Endothelial cell of umbilical vein (primary cell): Measurements from ENCODE around the gene RGS7BP. TPM values are rescaled to one million over a fixed set of nuclear protein-coding genes. Genes with fewer than 3 reads are reported as not detected.

Source experiments
- BruUV-seq: library from RNA; stranded (reverse); fragments of 400-500 nt; replicated peaks from 2 replicates; lab custom pipeline; 2021; lab: Mats Ljungman, UMichigan
- CTCF ChIA-PET: fragments of 300-600, 350-600 bp; sonication (Branson Sonifier 250); formaldehyde crosslinking; loops from one replicate; lab custom pipeline; 2021; ENCODE audit warnings: antibody characterized with exemption, inconsistent platforms; lab: Charles Lee
- POLR2A ChIA-PET: fragments of 300-600, 350-600 bp; sonication (Branson Sonifier 250); formaldehyde crosslinking; loops from one replicate; lab custom pipeline; 2021; ENCODE audit warnings: antibody characterized with exemption, inconsistent platforms; lab: Charles Lee
- DNase-seq: peaks from one replicate; pipeline ENCODE4 v3.0.0-alpha.2; 2011; ENCODE audit warnings: low read depth, low spot score
- FAIRE-seq: peaks from 2 replicates; lab custom pipeline; 2011; peaks lifted over from hg19 to GRCh38; lab: Jason Lieb, UNC
- H2AFZ ChIP-seq: 2 replicates; pipeline ENCODE4 v1.6.0; 2012; ENCODE audit warnings: low read depth, low read length, control low read depth, inconsistent platforms
- H3K27ac ChIP-seq: 2 replicates; pipeline ENCODE4 v1.5.1; 2011; ENCODE audit warnings: low read depth, mild to moderate bottlenecking, control low read depth, low read length, moderate library complexity; ENCODE audit not compliant: insufficient read depth
- H3K27me3 ChIP-seq, 2 experiments: 2 replicates each; pipeline versions ENCODE4 v1.6.0 to v1.6.1; 2011; ENCODE audit warnings: low read length in 2 of 2, mixed read lengths in 1 of 2; ENCODE audit not compliant: control insufficient read depth in 2 of 2, insufficient read depth in 2 of 2
- H3K36me3 ChIP-seq, 2 experiments: 2 replicates in 1 of 2; 3 replicates in 1 of 2; pipeline ENCODE4 v1.5.1; 2011; ENCODE audit warnings: low read length in 2 of 2, mild to moderate bottlenecking in 1 of 2, moderate library complexity in 1 of 2; ENCODE audit not compliant: control insufficient read depth in 2 of 2, insufficient read depth in 2 of 2; ENCODE audit errors: extremely low read depth in 1 of 2
- H3K4me1 ChIP-seq: 3 replicates; pipeline ENCODE4 v1.5.1; 2011; ENCODE audit warnings: mild to moderate bottlenecking, low read length; ENCODE audit not compliant: control insufficient read depth, insufficient read depth; ENCODE audit errors: extremely low read depth
- H3K4me2 ChIP-seq: 2 replicates; pipeline ENCODE4 v1.6.1; 2011; ENCODE audit warnings: low read length, control low read depth, mixed read lengths; ENCODE audit not compliant: insufficient read depth
- H3K4me3 ChIP-seq, 3 experiments: fragments of 200-600 bp in 1 of 3; sonication (generic), shearing (Covaris generic) in 1 of 3; replicated peaks in 1 of 3; 2 replicates each; pipeline ENCODE4 v1.5.1; 2011 to 2016; ENCODE audit warnings: control low read depth in 3 of 3, low read length in 3 of 3, mild to moderate bottlenecking in 2 of 3, inconsistent platforms in 1 of 3, low read depth in 1 of 3, moderate library complexity in 1 of 3; ENCODE audit not compliant: insufficient read depth in 1 of 3
- H3K79me2 ChIP-seq: 2 replicates; pipeline ENCODE4 v1.6.0; 2012; ENCODE audit warnings: low read length, inconsistent platforms; ENCODE audit not compliant: control insufficient read depth, insufficient read depth
- H3K9ac ChIP-seq: replicated peaks from 2 replicates; pipeline ENCODE3; 2011; ENCODE audit warnings: low read length, control low read depth; ENCODE audit not compliant: insufficient read depth; ENCODE audit errors: extremely low read depth
- H3K9me1 ChIP-seq: replicated peaks from 3 replicates; pipeline ENCODE4 v1.6.0; 2011; ENCODE audit warnings: mild to moderate bottlenecking, low read length; ENCODE audit not compliant: control insufficient read depth, insufficient read depth; ENCODE audit errors: extremely low read depth
- H3K9me3 ChIP-seq: replicated peaks from 2 replicates; pipeline ENCODE4 v1.5.1; 2012; ENCODE audit warnings: low read length, inconsistent platforms; ENCODE audit not compliant: control insufficient read depth, insufficient read depth
- H4K20me1 ChIP-seq: replicated peaks from 2 replicates; pipeline ENCODE3; 2011; ENCODE audit warnings: mild to moderate bottlenecking, low read length; ENCODE audit not compliant: control insufficient read depth, insufficient read depth; ENCODE audit errors: extremely low read depth
- EZH2 ChIP-seq: IDR thresholded peaks from 2 replicates; pipeline ENCODE4 v1.6.1; 2012; ENCODE audit warnings: borderline replicate concordance, low read depth, mild to moderate bottlenecking, moderate library complexity, low read length, inconsistent platforms; ENCODE audit not compliant: severe bottlenecking
- FOS ChIP-seq: IDR thresholded peaks from 2 replicates; pipeline ENCODE4 v1.6.1; 2011; ENCODE audit warnings: mild to moderate bottlenecking, low read length, moderate library complexity, borderline replicate concordance; ENCODE audit not compliant: insufficient read depth
- GATA2 ChIP-seq: IDR thresholded peaks from 2 replicates; pipeline ENCODE4 v1.7.0; 2011; ENCODE audit warnings: low read depth, mild to moderate bottlenecking, moderate library complexity, mixed read lengths, low read length; ENCODE audit not compliant: insufficient read length, insufficient read depth
- JUN ChIP-seq: IDR thresholded peaks from 2 replicates; pipeline ENCODE4 v1.6.1; 2011; ENCODE audit warnings: borderline replicate concordance, low read depth; ENCODE audit not compliant: insufficient read length, insufficient read depth
- MYC ChIP-seq: IDR thresholded peaks from one replicate; pipeline ENCODE4 v1.6.1; 2011; ENCODE audit warnings: mild to moderate bottlenecking, low read depth, low read length
- POLR2A ChIP-seq: IDR thresholded peaks from 2 replicates; pipeline ENCODE4 v1.6.1; 2012; ENCODE audit warnings: low read depth, mild to moderate bottlenecking, control low read depth, low read length
- POLR2AphosphoS5 ChIP-seq: IDR thresholded peaks from 2 replicates; pipeline ENCODE4 v1.6.1; 2012; ENCODE audit warnings: low read depth, mild to moderate bottlenecking, control low read depth, low read length, moderate library complexity; ENCODE audit not compliant: insufficient read depth
- dilution Hi-C: fragments of 300-500 bp; cut with MboI; formaldehyde crosslinking; loops from one replicate; pipeline ENCODE4 v1.15.0; 2019; ENCODE audit warnings: low sequenced_read_pairs; ENCODE audit not compliant: extremely low pct_ligation_motif_present
- intact Hi-C: fragments of 100-400 bp; cut with micrococcal nuclease; formaldehyde crosslinking; loops from one replicate; pipeline ENCODE4 v1.10.0; 2022
- polyA plus RNA-seq, 4 experiments: library from polyadenylated mRNA; depleted of rRNA in 3 of 4; stranded (reverse) in 3 of 4; unstranded in 1 of 4; fragments of >200 nt; gene quantifications; 2 replicates each; pipeline versions ENCODE4 v1.2.1 to v1.2.3, GENCODE V29; 2011 to 2012; ENCODE audit warnings: missing spikeins in 1 of 4
- total RNA-seq: library from RNA; stranded (reverse); gene quantifications from 2 replicates; pipeline ENCODE4 v1.2.3, GENCODE V29; 2021
- TF ChIP-seq, protein P1 (sequence below), 2 donors: IDR thresholded peaks; 1 replicate in 1 of 2; 2 replicates in 1 of 2; pipeline ENCODE4 v1.5.1; 2011; ENCODE audit warnings: low read length in 2 of 2, mild to moderate bottlenecking in 2 of 2, moderate library complexity in 2 of 2, control low read depth in 1 of 2, inconsistent platforms in 1 of 2, low read depth in 1 of 2; ENCODE audit not compliant: insufficient read depth in 1 of 2; ENCODE audit errors: extremely low read depth in 1 of 2
- TF ChIP-seq, protein P2 (sequence below): IDR thresholded peaks from 2 replicates; pipeline ENCODE4 v1.6.1; 2011; ENCODE audit not compliant: insufficient read depth, insufficient read length

The RGS7BP gene
- total and polyA plus RNA-seq, 2 donors (not counting 3 experiments of a cell fraction or from before 2014, with no cell fraction given) = 0.51 to 2.0 TPM

DNA sequence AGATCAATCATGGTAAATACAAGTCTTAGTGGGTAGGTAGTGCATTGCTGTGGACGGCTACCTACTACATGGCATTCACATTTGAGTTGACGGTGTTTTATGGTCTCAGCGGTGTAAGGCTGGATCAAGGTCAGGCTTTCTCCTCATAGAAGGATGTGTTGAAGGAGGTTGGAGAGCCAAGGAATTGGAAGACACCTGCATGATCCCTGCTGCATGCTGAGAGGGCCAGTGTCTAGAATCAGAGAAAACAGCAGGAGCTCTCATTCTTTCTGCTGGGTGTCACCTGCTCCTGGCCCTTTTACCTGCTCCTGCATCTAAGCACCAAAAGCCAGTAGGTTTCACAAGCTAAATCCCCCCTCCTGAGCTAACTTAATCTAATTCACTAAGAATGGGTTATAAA, 88.2 kb downstream of the RGS7BP start:
- ChIA-PET POLR2A (no interaction called here), CTCF (interaction anchor here (1.0 to 2.9 kb wide), 5 partner anchors 15 to 87 kb away, joined by 3 to 27 read pairs (median 8); partner anchors contain the start of gene RGS7BP)
- intact Hi-C loops = no loop called here

More for the DNA sequence above, 88.2 kb downstream of the RGS7BP start:
- Histone ChIP-seq H4K20me1 (no peaks in the 10 kb centered on the region), H3K4me2 (no peak overlapping the region), H3K27ac (no peak overlapping the region), H3K79me2 (no peaks in the 10 kb centered on the region), H3K27me3 (peaks cover 0 to 5% of the 10 kb centered on the region in 2 experiments), H3K9me1 (no peaks in the 10 kb centered on the region), H3K4me1 (no peaks in the 10 kb centered on the region), H2AFZ (no peak overlapping the region), H3K36me3 (no peaks in the 10 kb centered on the region), H3K9me3 (no peaks in the 10 kb centered on the region), H3K9ac (no peak overlapping the region), H3K4me3 (no peak overlapping the region)
- dilution Hi-C loops = no loop called here
- BruUV-seq = no TSS peak
- DNase-seq (no peak), FAIRE-seq (no peak)
- no peak for TF ChIP-seq MYC
- TF ChIP-seq, protein P1, sequence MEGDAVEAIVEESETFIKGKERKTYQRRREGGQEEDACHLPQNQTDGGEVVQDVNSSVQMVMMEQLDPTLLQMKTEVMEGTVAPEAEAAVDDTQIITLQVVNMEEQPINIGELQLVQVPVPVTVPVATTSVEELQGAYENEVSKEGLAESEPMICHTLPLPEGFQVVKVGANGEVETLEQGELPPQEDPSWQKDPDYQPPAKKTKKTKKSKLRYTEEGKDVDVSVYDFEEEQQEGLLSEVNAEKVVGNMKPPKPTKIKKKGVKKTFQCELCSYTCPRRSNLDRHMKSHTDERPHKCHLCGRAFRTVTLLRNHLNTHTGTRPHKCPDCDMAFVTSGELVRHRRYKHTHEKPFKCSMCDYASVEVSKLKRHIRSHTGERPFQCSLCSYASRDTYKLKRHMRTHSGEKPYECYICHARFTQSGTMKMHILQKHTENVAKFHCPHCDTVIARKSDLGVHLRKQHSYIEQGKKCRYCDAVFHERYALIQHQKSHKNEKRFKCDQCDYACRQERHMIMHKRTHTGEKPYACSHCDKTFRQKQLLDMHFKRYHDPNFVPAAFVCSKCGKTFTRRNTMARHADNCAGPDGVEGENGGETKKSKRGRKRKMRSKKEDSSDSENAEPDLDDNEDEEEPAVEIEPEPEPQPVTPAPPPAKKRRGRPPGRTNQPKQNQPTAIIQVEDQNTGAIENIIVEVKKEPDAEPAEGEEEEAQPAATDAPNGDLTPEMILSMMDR (IDR thresholded peaks at IDR 0.05; ENCODE audit: extremely low read depth in 1 of 2, insufficient read depth in 1 of 2, low read depth in 1 of 2, low read length in 2 of 2) = no peak
- TF ChIP-seq POLR2A = no peak
- no peak for TF ChIP-seq FOS
- TF ChIP-seq, protein P2, sequence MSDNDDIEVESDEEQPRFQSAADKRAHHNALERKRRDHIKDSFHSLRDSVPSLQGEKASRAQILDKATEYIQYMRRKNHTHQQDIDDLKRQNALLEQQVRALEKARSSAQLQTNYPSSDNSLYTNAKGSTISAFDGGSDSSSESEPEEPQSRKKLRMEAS = no peak
- no peak for TF ChIP-seq POLR2AphosphoS5
- TF ChIP-seq GATA2 = no peak
- no peak for TF ChIP-seq EZH2
- TF ChIP-seq JUN = no peak
